Liver (tissue), 9 donors: Measurements from ENCODE around the gene KRT81. TPM values are rescaled to one million over a fixed set of nuclear protein-coding genes. Genes with fewer than 3 reads are reported as not detected.
"Not testable (repeated sequence)": the region's sequence is repeated elsewhere in the genome, so short reads cannot be mapped to it uniquely, and the experiment has no call there.

Experiments
- DNase-seq: peaks from one replicate; pipeline ENCODE4 v3.0.0-alpha.2; 2017; ENCODE audit warnings: low spot score
- H3K27ac ChIP-seq, 2 donors: one replicate each; pipeline ENCODE4 v1.7.0; 2013; ENCODE audit warnings: inconsistent platforms in 2 of 2, low read length in 2 of 2, control low read depth in 1 of 2, low read depth in 1 of 2, mild to moderate bottlenecking in 1 of 2
- H3K27me3 ChIP-seq, 4 donors: one replicate each; pipeline versions ENCODE4 v1.6.1 to v1.7.0; 2013; ENCODE audit warnings: low read length in 3 of 4, inconsistent platforms in 1 of 4, mild to moderate bottlenecking in 1 of 4, moderate library complexity in 1 of 4; ENCODE audit not compliant: control insufficient read depth in 4 of 4, insufficient read depth in 4 of 4
- H3K36me3 ChIP-seq, 4 donors: one replicate each; pipeline versions ENCODE4 v1.6.1 to v1.7.0; 2013; ENCODE audit warnings: low read length in 3 of 4, mild to moderate bottlenecking in 3 of 4, low read depth in 1 of 4, moderate library complexity in 1 of 4; ENCODE audit not compliant: control insufficient read depth in 4 of 4, insufficient read depth in 3 of 4
- H3K4me1 ChIP-seq, 4 donors: one replicate each; pipeline versions ENCODE4 v1.6.1 to v1.7.0; 2013; ENCODE audit warnings: low read length in 3 of 4, mild to moderate bottlenecking in 3 of 4, moderate library complexity in 1 of 4; ENCODE audit not compliant: control insufficient read depth in 4 of 4, insufficient read depth in 4 of 4
- H3K4me3 ChIP-seq, 3 donors: one replicate each; pipeline versions ENCODE4 v1.6.1 to v1.7.0; 2013; ENCODE audit warnings: low read length in 3 of 3, control low read depth in 1 of 3, low read depth in 1 of 3, mild to moderate bottlenecking in 1 of 3
- H3K9ac ChIP-seq, 2 donors: one replicate each; pipeline ENCODE4 v1.7.0; 2013; ENCODE audit warnings: low read length in 2 of 2, mild to moderate bottlenecking in 2 of 2, moderate library complexity in 2 of 2, control low read depth in 1 of 2, low read depth in 1 of 2
- H3K9me3 ChIP-seq, 4 donors: one replicate each; pipeline versions ENCODE4 v1.6.1 to v1.7.0; 2013; ENCODE audit warnings: low read length in 3 of 4; ENCODE audit not compliant: control insufficient read depth in 4 of 4
- HNF4G ChIP-seq: IDR thresholded peaks from 2 replicates; pipeline ENCODE4 v1.6.1; 2016; ENCODE audit warnings: antibody characterized with exemption
- REST ChIP-seq: IDR thresholded peaks from 2 replicates; pipeline ENCODE4 v1.6.1; 2016; ENCODE audit warnings: antibody characterized with exemption, mild to moderate bottlenecking
- YY1 ChIP-seq: IDR thresholded peaks from 2 replicates; pipeline ENCODE4 v1.6.1; 2016; ENCODE audit warnings: antibody characterized with exemption, mild to moderate bottlenecking
- WGBS: extraction: QIAGEN DNeasy Blood & Tissue Kit; methylation state at CpG from one replicate; pipeline ENCODE4 v1.1.7; 2013; 5-methylcytosine and 5-hydroxymethylcytosine counted together
- polyA plus RNA-seq, 2 donors: library from polyadenylated mRNA; stranded (reverse) in 1 of 2; unstranded in 1 of 2; fragments of 200-250 nt in 1 of 2; fragments of >200 nt in 1 of 2; fragmentation: Nextera tagmentation in 1 of 2; extraction: Ambion mirVana in 1 of 2; gene quantifications; one replicate each; pipeline versions ENCODE4 v1.2.1 to v1.2.3, GENCODE V29; 2013 to 2015
- total RNA-seq, 2 donors: library from RNA; depleted of rRNA; stranded (reverse); fragments of >200 nt; gene quantifications; one replicate each; pipeline ENCODE4 v1.2.3, GENCODE V29; 2014
- donor health status: healthy.
- donor health status: healthy.
- donor health status: healthy.
- donor health status: healthy.
- donor health status: healthy.

KRT81 gene
- total and polyA plus RNA-seq, 4 donors, result not detected

DNA sequence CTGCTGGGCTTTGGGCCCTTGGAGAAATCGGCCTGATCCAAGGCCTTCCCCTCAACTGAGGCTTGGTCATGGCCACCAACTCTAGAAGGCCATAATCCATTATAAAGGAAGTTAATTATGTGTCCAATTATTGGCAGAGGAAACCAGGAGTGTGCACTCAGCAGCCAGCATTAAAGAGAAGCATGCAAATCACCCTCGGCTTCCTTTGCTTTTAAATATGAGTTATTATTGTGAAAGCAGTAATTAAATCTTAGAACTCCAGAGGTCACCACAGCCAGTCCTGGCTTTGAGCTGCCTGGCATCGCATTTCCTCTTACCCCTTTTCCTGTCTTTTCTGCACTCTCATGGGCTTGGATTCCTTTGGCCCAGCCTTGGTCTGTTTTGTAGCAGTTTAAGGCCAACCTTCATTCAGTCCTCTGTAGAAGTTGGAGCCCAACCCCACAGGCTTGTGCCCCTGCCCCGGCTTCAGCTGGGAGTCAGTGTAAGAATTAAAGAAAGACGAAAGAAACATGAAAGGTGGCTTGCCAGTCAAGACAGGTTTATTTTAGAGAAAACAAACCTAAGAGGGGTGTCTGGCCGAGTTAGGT, 31.6 kb downstream of the KRT81 start:
- Histone ChIP-seq H3K4me3 (no peak overlapping the region), H3K27me3 (peaks cover 2 to 12% (median 7%) of the 10 kb centered on the region in 4 donors), H3K27ac (no peak overlapping the region), H3K36me3 (no peaks in the 10 kb centered on the region), H3K4me1 (peaks cover 0 to 5% (median 0%) of the 10 kb centered on the region in 4 donors), H3K9me3 (no peaks in the 10 kb centered on the region), H3K9ac (no peak overlapping the region)
- TF ChIP-seq HNF4G (no peak), YY1 (no peak)
- 86% methylated on average over 6 of the region's 6 CpGs for WGBS
- no peak for DNase-seq

GRCh38 chr12:52258335-52258901, 32.9 kb downstream of the KRT81 start:
- no peaks in the 10 kb centered on the region for H3K36me3 ChIP-seq
- H3K9ac ChIP-seq, result no peak overlapping the region
- WGBS, result 10% methylated on average over 72 of the region's 72 CpGs
- no peak overlapping the region for H3K4me3 ChIP-seq
- no peak for TF ChIP-seq REST
- TF ChIP-seq YY1, result no peak
- H3K27ac ChIP-seq, result no peak overlapping the region
- H3K4me1 ChIP-seq, result peaks cover 0 to 5% (median 0%) of the 10 kb centered on the region in 4 donors
- DNase-seq, result no peak
- H3K9me3 ChIP-seq, result no peaks in the 10 kb centered on the region
- H3K27me3 ChIP-seq, result peaks cover 2 to 12% (median 7%) of the 10 kb centered on the region in 4 donors

- DNase-seq, result not testable (repeated sequence)
These were observed 33.4 kb downstream of the KRT81 start for GRCh38 chr12:52257922-52258321.

DNA sequence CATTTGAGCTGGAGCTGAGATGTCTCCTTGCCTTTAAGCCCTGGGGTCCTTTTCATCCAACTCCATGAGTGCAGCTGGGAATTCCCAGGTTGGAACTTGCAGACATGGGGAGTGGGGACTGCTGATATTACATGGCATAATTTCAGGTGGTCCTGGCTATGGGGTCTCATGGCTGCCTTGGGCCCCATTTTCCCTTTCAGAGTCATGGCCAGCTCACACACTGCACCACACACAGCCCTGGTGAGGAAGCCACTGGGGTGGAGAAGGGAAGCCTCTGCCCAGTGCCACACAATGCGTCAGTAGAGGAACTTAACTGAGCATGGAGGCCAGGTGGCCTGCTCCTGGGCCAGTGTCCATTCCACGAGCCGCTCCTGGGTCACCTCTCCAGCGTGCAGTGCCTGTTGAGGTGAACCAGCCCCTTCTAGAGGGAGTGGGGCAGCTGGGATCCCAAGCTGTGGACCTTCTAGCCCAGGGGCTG, 34.2 kb downstream of the KRT81 start:
- Histone ChIP-seq H3K36me3 (no peaks in the 10 kb centered on the region), H3K9ac (no peak overlapping the region), H3K4me3 (no peak overlapping the region), H3K27ac (no peak overlapping the region), H3K27me3 (peaks cover 2 to 12% (median 7%) of the 10 kb centered on the region in 4 donors), H3K4me1 (peaks cover 0 to 5% (median 0%) of the 10 kb centered on the region in 4 donors), H3K9me3 (no peaks in the 10 kb centered on the region)
- 91% methylated on average over 4 of the region's 4 CpGs for WGBS
- TF ChIP-seq HNF4G, result no peak
- no peak for DNase-seq

More at GRCh38 chr12:52257922-52258321, 33.4 kb downstream of the KRT81 start:
- peaks cover 2 to 12% (median 7%) of the 10 kb centered on the region in 4 donors for H3K27me3 ChIP-seq
- not testable (repeated sequence) for H3K4me3 ChIP-seq, H3K4me1 ChIP-seq, H3K9me3 ChIP-seq, H3K36me3 ChIP-seq, H3K9ac ChIP-seq, H3K27ac ChIP-seq
- WGBS, result 48% methylated on average over 13 of the region's 13 CpGs
